ENCODE results near the gene RASGRP1.

The RASGRP1 gene

GRCh38 chr15:38454696-38455090 lies 109.9 kb downstream of the RASGRP1 start:
- DNase-seq: no peak

- DNase-seq: peak; percentile 79
These were observed 110.5 kb downstream of the RASGRP1 start, which contains the start of gene FAM98B for GRCh38 chr15:38453971-38454695. TSS of gene FAM98B (plus strand) at chr15:38454127. CDS start at chr15:38454162, 35 bp downstream.

- no peak for DNase-seq
These were observed 123.5 kb downstream of the RASGRP1 start for GRCh38 chr15:38441130-38441519.

DNA sequence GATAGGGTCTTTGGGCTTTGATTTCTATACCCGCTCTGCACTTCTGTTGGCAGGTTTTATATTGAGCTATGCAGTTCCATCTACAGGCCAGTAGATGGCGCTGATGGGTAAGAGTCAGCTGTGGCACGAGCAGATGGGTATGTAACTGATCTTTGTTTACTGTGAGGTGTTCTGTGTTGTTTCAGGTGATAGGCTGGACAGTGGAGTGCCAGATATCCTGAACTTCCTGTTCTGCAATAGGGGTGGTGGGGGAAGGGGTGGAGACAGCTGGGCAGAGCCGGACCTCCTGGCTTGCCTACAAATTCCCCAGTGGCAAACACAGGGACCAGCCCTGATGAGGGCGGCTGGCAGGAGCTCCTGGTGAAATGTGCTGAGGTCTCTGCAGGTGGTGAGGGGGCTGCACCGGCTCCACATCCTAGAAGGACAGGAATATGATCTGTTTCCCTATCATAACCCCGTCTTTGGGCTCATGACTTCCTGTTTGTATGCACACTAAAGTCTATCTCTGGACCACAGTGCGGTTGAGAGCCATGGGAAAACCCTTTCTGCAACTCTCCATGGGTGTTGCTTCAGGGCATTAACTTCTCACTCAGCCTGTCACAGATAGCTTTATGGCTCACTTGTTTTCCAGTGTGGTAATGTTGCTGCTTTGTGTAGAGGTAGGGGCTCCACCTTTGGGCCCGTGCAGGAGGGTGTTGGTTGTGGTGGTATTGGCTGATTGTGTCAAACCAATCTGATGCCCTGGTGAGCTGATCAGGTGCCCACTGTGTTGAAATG lies 124.1 kb downstream of the RASGRP1 start:
- peak; percentile 55 for DNase-seq
